ENCODE data around the gene KASH5.

KASH5 gene

DNA sequence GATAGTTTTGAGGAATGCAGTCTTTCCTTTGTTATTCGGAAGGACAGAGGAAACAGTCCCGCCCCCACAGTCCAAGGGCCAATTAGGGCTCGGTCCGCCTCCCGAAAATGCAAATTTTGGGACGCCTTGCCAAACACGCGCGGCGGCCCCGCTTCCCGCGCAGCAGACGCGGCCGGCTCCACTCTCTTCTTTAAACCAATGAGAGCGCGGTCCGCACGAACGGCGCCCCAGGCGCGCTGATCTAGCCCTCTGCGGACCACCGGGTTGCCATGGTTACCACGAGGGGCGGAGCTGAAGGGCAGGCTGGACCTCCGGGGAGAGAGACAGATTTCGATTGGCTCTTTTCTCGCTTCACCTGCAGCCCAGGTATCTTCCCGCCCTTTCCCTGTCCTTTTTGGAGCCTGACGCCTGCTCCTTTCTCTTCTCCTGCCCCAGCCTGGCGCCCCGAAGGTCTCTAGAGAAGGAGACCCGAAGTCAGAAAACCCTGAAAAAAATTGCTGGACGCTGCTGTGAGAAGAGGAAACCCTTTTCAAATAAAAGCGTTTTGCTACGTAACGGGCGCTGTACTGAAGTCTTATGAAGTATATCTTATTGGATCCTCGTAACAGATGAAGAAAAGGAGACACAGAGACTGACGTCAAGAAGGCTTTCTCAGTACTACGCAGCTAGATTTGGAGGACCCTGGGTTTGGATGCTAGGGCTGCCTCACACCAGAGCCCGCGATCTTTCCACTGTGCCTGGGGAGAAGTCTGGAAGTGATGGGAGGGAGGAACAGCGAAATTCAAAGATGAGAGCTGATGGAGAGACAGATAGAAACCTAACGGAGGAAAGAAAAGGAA is 33.2 kb downstream of the KASH5 start:
- in situ Hi-C loops (cut with MboI; ENCODE audit: low sequenced_read_pairs) = no loop called here

DNA sequence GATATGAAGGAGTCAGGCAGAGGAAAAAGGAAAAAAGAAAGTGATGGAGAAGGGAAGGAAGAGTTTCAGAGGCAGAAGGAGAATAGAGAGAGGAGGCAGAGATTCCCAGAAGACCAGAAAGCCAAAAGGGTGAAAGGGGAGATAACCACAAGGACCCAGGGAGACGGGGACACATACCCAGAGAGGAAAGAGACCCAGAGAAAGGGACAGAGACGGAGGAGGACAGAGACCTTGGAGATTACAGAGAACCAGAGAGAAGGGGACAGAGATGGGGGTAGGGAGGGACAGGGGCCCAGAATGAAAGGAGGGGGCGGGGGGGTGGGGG is 33.8 kb downstream of the KASH5 start:
- in situ Hi-C loops (cut with MboI; ENCODE audit: low sequenced_read_pairs) = no loop called here

DNA sequence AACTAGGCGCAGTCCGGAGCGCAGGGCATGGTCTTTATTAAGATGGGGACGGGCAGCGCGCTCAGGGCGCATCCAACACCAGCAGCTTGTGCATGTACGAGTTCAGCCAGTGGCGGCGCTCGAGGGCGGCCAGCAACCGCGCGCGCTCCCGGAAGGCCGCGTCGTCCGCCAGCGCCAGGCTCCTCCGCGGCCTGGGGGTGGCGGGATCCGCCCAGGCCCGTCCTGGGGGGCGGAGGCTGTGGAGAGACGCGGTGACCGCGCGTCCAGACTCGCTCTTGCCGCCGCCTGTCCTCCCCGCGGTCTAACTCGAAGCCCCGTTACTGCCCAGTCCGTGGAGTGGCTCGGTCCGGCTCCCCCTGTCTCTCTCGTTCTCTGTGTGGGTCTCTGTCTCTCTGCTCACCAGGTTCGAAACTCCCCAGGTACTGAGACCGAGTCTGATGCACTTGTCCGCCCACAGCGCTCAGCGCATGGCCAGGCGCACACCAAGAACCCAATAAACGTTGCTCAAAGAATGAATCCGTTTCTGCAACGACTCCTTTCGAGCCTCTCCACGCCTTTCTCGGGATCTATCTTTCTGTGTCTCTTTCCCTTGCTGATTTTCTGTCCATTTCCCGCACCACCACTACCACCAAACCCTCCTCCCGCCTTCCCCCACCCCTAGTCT is 34.5 kb downstream of the KASH5 start:
- in situ Hi-C loops (cut with MboI; ENCODE audit: low sequenced_read_pairs) = no loop called here

DNA sequence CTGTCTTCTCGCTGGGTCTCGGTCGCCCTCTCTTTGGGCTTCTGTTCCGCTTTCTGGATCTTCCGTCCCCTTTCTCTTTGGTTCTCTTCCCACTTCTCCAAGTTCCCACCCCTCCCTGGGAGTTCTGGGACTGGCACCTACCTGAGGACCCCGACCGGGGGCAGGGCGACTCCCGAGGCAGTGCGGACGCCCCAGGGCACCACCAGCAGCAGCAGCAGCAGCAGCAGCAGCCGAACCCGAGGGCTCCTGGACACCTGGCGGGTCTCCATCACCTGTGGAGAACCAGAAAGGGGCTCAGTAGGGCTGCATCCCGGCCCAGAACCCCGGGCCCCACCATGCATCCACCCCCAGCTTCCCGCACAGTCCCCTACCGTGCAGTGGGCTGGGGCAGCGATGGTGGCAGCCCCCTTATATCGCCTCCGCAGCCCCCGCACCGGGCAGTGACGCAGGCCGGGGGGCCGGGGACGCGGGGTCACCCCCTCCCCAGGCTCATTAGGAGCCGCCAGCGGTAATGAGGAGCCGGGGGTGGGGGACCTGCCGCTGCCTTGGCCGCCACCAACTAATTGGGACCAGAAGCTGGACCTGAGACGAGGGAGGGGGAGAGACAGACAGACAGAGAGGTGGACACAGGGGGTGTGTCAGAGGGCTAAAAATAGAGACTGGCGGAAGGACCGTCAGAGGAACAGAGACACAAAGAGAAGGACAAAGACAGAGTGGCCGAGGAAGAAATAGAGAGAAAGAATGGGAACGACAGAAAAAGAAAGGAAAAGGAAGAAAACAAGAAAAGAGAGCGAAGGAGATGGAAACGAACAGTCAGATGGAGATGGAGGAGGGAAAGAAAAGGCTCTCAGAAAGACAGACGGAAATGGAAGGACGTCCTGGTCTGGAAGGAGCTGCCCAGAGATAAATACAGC is 35.3 kb downstream of the KASH5 start, which contains the start of gene PTH2:
TSS of gene PTH2 (minus strand) at position 371 of the 914 bp plus-strand sequence. CDS start at position 269, 102 bp downstream.
- in situ Hi-C loops (cut with MboI; ENCODE audit: low sequenced_read_pairs) = no loop called here

DNA sequence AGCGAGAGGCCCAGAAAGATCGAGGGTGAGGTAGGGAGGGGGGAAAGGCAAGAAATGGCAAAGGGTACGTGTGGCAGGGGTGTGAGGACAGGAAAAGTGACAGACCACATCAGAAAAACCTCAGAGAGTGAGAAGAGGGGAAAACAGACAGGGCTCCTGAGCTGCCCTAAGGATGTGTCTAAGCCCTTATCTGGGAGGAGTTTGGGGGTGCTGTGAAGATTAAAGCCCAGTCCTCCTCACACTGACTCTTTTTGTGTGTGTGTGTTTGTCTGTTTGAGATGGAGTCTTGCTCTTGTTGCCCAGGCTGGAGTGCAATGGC is 35.9 kb downstream of the KASH5 start:
- in situ Hi-C loops (cut with MboI; ENCODE audit: low sequenced_read_pairs) = no loop called here

DNA sequence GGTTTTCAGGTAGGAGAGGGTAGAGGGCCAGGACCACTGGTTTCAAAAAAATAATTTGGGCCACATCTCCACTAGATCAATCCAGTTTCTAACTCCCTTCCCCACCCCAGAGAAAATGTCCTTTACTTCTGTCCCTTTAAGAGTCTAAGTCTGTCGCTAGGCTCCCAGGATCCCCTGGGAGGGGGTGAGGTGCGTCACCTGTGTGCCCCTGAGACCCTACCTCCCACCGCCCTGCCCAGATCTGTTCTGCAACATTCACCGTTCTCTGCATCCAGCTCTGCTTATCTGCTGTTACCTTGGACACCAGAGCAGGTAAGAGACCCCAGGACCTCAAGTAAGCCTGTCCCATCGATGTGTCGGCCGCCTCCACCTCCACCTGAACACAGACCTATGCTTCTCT is 37.1 kb downstream of the KASH5 start, which contains the start of gene GFY:
TSS of gene GFY (plus strand) at position 211 of the 400 bp plus-strand sequence. CDS start 1,043 bp downstream, outside the sequence.
- in situ Hi-C loops (cut with MboI; ENCODE audit: low sequenced_read_pairs) = no loop called here

DNA sequence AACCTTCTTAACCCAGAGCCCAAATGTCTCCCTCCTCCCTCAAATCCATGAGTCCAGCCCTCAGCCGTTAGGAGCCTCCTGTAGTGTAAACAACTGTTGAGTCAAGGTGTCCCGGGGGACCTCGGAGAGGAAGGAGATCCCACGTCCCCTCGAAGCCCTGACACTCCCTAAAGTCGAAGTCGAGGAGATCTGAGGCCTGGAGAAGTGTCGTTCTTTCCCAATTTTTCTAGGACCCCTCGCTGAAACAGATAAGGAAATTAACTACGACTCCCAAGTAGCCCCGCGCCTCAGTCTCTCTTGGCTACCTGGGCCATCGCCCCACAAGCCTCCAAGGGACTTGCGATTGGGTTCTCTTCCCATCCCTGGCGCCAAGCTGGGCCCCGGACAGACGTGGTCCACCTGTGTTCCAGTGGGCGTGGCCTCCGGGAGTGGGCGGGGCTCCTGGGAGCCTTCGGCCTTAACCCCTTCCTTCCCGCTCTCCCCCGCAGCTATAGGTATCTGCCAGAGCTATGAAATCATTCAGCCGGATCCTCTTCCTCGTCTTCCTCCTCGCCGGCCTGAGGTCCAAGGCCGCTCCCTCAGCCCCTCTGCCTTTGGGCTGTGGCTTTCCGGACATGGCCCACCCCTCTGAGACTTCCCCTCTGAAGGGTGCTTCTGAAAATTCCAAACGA is 38.0 kb downstream of the KASH5 start:
- in situ Hi-C loops (cut with MboI; ENCODE audit: low sequenced_read_pairs) = no loop called here

DNA sequence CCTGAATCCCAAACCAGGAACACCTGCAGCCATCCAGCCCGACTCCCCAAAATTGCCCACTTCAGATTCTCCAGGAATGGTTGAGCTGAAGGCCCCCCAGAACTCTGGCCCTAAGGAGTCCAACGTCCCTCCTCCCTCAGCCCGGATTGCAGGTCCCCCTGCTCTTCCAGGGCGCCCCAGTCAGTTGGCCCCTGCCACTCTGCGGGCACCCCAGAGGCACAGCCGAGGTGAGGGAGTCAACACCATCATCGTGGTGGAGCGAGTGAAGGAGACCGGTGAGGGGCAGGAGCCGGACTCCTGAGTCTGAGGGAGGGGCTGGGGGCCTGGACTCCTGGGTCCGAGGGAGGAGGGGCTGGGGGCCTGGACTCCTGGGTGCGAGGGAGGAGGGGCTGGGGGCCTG is 39.3 kb downstream of the KASH5 start:
- in situ Hi-C loops (cut with MboI; ENCODE audit: low sequenced_read_pairs) = no loop called here

DNA sequence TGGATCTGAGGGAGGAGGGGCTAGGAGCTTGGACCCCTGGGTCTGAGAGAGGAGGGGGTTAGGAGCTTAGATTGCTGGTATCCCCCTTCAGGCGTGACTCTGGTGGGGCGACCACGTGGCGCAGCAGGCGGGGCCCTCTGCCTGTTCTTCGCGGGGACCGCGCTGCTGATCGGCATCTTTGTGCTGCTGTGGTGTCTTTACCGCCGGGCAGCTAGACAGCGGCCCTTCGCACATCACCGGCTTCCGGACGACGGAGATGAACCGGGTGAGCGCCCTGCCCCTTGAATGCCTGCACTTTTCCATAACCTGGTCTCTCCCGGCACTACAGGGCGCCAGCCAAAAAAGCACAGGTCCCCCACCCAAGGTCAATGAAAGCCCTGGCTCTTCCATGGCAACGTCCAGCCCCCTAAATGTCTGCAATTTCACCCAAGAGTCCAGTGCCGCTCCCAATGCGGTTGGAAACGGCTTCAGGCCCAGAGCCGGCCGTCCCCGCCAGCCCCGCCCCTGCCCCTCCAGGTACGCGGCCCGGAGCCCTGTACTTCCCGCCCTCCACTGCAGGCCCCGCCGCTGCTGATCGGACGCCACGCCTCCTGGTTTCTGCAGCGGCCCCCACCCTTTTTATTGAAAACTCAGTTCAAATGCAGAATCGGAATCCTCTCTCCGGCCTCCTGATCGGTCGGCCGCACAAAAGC is 40.0 kb downstream of the KASH5 start:
- in situ Hi-C loops (cut with MboI; ENCODE audit: low sequenced_read_pairs) = no loop called here

DNA sequence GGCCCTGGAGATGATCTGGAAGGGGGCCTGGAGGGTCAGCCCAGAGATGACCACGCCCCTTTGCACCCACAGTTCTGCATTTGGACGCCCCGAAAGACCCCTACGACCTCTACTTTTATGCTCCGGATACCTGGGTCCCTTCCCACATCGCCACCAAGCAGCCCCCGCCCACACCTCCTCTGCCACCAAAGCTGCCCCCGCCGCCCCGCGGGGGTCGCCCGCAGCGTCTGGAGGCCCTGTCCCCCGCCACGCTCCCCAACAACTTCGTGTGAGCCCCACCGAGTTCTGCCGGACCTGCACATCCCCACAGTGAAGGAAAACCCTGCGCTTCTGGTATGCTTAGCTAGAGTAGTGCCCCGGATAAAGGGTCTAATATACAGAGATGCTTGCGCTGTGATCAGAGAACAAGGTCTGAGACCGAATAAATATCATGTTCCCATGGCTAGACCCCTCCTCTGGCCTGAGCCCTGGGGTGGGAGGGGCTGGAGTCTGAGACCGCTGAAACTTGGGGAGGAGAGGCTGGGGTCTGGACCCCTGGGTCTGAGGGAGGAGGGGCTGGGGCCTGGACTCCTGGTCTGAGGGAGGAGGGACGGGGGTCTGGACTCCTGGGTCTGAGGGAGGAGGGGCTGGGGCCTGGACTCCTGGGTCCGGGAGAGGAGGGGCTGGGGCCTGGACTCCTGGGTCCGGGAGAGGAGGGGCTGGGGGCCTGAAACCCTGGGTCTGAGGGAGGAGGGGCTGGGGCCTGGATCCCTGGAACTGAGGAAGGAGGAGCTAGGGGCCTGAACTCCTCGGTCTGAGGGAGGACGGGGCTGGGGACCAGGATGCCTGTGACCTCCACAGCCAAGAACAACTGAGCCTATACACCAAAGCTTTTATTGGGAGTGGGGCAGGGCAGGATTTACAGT is 40.8 kb downstream of the KASH5 start:
- in situ Hi-C loops (cut with MboI; ENCODE audit: low sequenced_read_pairs) = no loop called here

DNA sequence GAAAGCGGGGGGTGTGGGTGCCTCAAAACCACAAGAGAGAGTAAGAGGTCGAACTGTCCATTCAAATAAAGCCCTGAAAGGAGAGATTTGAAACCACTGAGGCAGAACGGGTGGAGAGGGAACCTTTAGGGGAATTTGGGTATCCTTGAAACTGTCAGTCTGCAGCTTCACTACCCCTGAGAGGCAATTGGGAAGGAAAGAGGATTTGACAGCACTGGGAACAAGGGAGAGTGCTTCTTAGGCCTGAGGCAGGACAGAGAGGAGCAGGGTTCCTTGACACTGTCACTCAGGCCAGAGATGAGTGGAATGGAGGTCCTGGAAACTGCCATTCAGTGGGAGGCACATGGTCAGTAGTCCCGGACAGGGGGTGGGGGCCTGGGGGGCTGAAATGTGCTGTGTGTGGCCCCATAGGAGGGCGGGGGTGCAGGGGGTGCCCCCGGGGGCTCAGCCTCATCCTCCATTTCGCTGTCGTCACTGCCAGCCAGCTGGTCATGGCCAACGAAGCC is 42.2 kb downstream of the KASH5 start:
- in situ Hi-C loops (cut with MboI; ENCODE audit: low sequenced_read_pairs) = no loop called here

DNA sequence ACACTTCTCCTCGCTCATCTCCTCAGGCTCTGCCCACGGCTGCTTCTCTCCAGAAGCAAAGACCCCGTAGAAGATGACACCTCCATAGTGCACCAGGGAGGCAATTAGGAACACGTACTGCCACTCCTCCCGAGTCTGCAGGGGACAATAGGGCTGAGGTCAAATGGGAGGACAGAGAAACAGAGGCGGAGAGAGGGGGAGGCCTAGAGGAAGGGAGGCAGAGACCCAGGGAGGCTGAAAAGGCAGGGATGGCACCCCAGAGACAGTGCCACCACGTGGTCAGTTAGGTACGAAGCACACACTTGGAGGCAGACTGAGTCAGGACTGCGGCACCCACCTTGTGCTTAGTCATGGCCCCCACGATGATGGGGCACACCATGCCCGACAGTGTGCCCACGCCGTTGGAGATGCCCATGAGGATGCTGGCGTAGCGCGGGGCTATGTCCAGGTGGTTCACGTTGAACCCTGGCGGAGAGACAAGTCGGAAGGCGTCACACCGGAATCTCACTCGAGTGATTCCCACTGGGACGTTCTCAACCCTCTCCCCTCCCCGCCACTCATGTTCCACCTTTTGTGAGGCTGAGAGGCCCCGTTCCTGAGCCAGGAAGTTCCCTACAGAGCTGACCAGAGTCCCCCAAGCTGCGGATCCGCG is 42.8 kb downstream of the KASH5 start:
- in situ Hi-C loops (cut with MboI; ENCODE audit: low sequenced_read_pairs) = no loop called here

DNA sequence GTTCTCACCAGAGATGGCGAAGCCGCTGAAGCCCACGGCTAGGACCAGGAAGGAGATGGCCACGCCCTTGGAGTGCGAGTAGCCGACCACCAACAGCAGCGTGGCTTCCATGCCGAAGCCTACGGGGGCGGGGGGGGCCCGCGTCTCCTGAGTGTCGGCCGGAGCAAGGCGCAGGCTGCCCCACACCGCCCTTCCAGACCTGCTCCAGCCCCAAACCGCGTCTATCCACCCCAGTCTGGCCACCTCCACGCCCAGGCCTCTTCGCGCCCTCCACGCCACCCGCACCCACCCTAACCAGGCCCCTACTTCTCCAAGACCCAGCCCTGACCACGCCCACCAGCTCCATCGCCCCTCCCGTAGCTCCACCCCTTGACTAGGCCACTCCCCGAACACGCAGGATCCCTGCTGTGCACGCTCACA is 43.3 kb downstream of the KASH5 start:
- in situ Hi-C loops (cut with MboI; ENCODE audit: low sequenced_read_pairs) = no loop called here

DNA sequence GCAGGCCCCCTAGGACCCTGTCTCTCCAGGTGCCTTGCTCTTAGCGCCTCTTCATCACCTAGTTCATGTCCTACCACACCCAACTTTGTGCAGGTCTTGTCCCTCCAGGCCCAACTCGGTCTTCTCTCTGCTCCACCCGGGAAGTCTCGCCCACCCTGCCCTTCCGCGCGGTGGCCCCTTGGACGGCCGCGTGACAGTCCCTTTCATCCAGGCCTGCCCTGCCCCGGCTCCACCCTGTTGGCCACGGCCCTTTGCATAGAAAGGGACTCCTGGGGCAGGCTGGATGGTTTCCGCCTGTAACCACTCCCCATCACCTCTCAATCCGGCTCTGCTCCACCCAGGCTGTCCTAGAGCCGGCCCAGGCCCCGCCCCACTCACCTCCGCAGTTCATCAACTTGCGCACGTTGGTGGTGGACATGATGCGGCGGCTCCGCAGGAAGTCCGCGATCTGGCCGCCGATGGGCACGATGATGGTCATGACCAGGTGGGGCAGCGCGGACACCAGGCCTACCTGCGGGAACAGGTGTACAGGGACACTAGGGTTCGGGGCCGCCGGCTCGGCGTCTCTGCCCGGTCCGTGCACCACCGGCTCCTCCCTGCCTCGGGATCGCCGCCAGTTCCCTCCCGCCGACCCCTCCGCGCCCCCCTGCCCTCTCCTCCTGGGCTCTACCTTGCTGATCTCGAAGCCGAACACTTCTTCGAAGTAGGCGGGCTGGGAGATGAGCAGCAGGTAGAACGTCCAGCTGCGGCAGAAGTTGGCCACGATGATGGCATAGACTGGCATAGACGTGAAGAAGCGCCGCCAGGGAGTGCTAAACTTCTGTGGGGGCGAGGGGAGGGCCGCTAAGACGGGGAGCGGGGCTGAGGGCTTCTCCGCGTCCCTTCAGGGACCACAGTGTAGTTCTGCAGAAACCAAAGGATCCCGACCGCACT is 44.4 kb downstream of the KASH5 start:
- in situ Hi-C loops (cut with MboI; ENCODE audit: low sequenced_read_pairs) = no loop called here

DNA sequence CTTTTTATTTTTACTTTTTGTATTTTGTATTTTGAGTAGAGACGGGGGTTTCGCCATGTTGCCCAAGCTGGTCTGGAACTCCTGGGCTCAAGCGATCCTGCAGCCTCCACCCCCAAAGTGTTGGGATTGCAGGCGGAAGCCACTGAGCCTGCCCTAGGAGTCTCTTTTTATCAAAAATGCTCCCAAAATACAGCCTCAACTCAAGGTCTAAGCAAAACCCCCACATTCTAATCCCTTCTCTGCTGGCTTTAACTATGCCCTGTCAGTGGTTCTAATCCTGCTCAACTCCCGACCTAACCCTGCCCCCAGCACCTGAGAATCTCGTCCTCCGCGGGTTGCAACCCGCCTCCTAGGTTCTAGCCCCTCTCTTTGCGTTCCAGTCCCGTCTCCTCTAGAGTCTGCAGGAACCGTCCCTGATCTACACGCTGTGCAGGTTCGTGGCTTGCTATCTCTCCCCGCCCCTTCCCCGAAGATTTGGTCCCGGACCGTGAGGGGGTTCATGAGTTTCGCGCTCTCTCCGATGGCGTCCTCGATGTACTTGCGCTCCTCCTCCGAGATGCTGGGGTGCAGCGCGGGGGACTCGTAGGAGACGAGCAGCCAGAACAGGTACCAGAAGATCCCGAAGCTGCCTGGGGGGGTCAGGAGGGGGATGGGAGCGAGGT is 45.3 kb downstream of the KASH5 start:
- in situ Hi-C loops (cut with MboI; ENCODE audit: low sequenced_read_pairs) = no loop called here

DNA sequence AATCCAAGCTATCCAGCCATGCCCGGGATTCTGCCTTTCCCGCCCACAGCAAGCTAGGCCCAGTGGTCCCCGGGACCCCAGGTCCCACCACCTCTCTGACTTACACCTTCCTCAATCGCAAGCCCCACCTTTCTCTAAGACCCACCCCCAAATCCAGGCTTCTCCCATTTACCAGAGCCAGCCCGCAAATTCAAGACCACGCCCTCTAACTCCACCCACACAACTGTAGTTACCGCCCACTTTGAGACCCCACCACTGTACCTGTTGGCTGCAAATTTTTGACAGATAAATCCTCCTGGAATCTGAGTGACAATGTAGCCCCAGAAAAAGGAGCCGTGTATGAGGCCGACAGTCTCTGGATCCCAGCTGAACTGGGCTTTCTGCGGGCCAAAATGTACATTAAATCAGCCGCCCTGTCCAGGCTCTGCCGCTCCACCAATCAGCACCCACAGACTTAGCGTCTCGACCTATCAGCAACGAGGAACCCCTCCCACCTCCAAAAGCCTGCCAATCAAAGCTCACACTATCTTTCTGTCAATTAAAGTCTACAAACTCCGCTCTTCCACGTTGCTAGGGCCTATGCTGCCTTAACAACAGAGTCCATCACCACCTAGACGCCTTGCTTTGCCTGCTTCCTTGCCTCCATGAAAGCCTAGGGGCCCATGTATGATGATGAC is 47.0 kb downstream of the KASH5 start:
- in situ Hi-C loops (cut with MboI; ENCODE audit: low sequenced_read_pairs) = no loop called here

All from hTERT RPE-1 (cell line).